K562 (cell line): ENCODE data around the gene CRYBB1. TPM values are rescaled to one million over a fixed set of nuclear protein-coding genes. Genes with fewer than 3 reads are reported as not detected.
A peak's percentile ranks its signal among the peaks of the same experiment; 100 is the strongest.

Experiments used
- CREB3L1 ChIP-seq: fragments of 450-650 bp; IDR thresholded peaks from 2 replicates; pipeline ENCODE4 v1.6.1; 2014; ENCODE audit warnings: low read depth, mild to moderate bottlenecking, moderate library complexity, borderline replicate concordance
- CREM ChIP-seq: IDR thresholded peaks from 2 replicates; pipeline ENCODE4 v1.6.1; 2014; ENCODE audit warnings: antibody characterized with exemption, low read depth
- CXXC5 ChIP-seq: fragments of 250-450 bp; sonication (Bioruptor Pico); IDR thresholded peaks from 2 replicates; pipeline ENCODE4 v1.8.0; 2022; ENCODE audit warnings: inconsistent platforms, mild to moderate bottlenecking, moderate library complexity
- ELF1 ChIP-seq: fragments of 200-800 bp; sonication (Bioruptor generic); IDR thresholded peaks from 2 replicates; pipeline ENCODE4 v1.6.1; 2016; ENCODE audit warnings: missing genetic modification characterization, missing compliant biosample characterization
- ELF4 ChIP-seq: fragments of 450-650 bp; formaldehyde crosslinking; IDR thresholded peaks from 2 replicates; pipeline ENCODE4 v1.4.0; 2022; ENCODE audit warnings: missing genetic modification characterization
- HDAC3 ChIP-seq: fragments of 450-650 bp; IDR thresholded peaks from 2 replicates; pipeline ENCODE4 v1.6.1; 2018; ENCODE audit warnings: borderline replicate concordance, mild to moderate bottlenecking, moderate library complexity; ENCODE audit not compliant: partially characterized antibody
- NKRF ChIP-seq: fragments of 450-650 bp; IDR thresholded peaks from 2 replicates; pipeline ENCODE4 v1.6.1; 2016; ENCODE audit warnings: borderline replicate concordance
- NONO ChIP-seq, 2 experiments: fragments of 200-400 bp in 1 of 2; fragments of 450-650 bp in 1 of 2; formaldehyde crosslinking in 1 of 2; IDR thresholded peaks; 2 replicates each; pipeline ENCODE4 v1.6.1; 2017; ENCODE audit warnings: low read depth in 2 of 2, mild to moderate bottlenecking in 2 of 2, moderate library complexity in 2 of 2, low read length in 1 of 2
- PML ChIP-seq: IDR thresholded peaks from 2 replicates; pipeline ENCODE4 v1.6.1; 2012; ENCODE audit warnings: low read length, inconsistent platforms
- RFX1 ChIP-seq: fragments of 450-650 bp; IDR thresholded peaks from 2 replicates; pipeline ENCODE4 v1.6.1; 2016; ENCODE audit warnings: mild to moderate bottlenecking, moderate library complexity
- SMAD3 ChIP-seq: fragments of 450-650 bp; formaldehyde crosslinking; conservative IDR thresholded peaks from 2 replicates; pipeline ENCODE4 v1.4.0; 2020; ENCODE audit warnings: mild to moderate bottlenecking
- SMARCC2 ChIP-seq: fragments of 450-650 bp; IDR thresholded peaks from 2 replicates; pipeline ENCODE4 v1.6.1; 2017; ENCODE audit warnings: antibody characterized with exemption, moderate library complexity, mild to moderate bottlenecking, low read depth
- SMARCE1 ChIP-seq: fragments of 450-650 bp; IDR thresholded peaks from 2 replicates; pipeline ENCODE4 v1.7.1; 2016; ENCODE audit warnings: mild to moderate bottlenecking
- TAF1 ChIP-seq: IDR thresholded peaks from 2 replicates; pipeline ENCODE4 v1.6.1; 2011; ENCODE audit warnings: mild to moderate bottlenecking, low read length, moderate library complexity; ENCODE audit not compliant: insufficient read depth, control insufficient read depth, severe bottlenecking; ENCODE audit errors: extremely low read depth
- THAP7 ChIP-seq: fragments of 250-450 bp; sonication (Bioruptor Pico); IDR thresholded peaks from 2 replicates; pipeline ENCODE4 v1.5.0; 2021
- TSC22D4 ChIP-seq: fragments of 450-650 bp; IDR thresholded peaks from 2 replicates; pipeline ENCODE4 v1.6.1; 2016; ENCODE audit warnings: missing genetic modification characterization, missing biosample characterization, control low read depth
- VEZF1 ChIP-seq: fragments of 200-800 bp; sonication (Bioruptor generic); IDR thresholded peaks from 2 replicates; pipeline ENCODE4 v1.6.1; 2017; ENCODE audit warnings: missing genetic modification characterization, missing compliant biosample characterization
- ZBTB17 ChIP-seq: fragments of 450-650 bp; formaldehyde crosslinking; IDR thresholded peaks from 2 replicates; pipeline ENCODE4 v1.4.0; 2020; ENCODE audit warnings: mild to moderate bottlenecking
- ZKSCAN1 ChIP-seq: fragments of 150-350 bp; IDR thresholded peaks from 2 replicates; pipeline ENCODE4 v1.6.1; 2016; ENCODE audit warnings: low read depth, low read length
- ZNF384 ChIP-seq: IDR thresholded peaks from 2 replicates; pipeline ENCODE4 v1.6.1; 2012; ENCODE audit warnings: low read depth, low read length, improper control_type of control experiment
- ZNF436 ChIP-seq: fragments of 250-450, 450-650 bp; sonication (Bioruptor Pico); formaldehyde crosslinking; IDR thresholded peaks from 2 replicates; pipeline ENCODE4 v1.7.0; 2020; ENCODE audit warnings: mild to moderate bottlenecking
- polyA plus RNA-seq, 8 experiments: library from polyadenylated mRNA; depleted of rRNA in 4 of 8; stranded (reverse) in 5 of 8; unstranded in 3 of 8; fragments of >200 nt; fragmentation: Nextera tagmentation in 2 of 8; fragmentation: Illumina TruSeq in 1 of 8; extraction: Ambion mirVana in 2 of 8; extraction: Trizol in 1 of 8; gene quantifications; 2 replicates each; pipeline versions ENCODE4 v1.2.1 to v1.2.3, GENCODE V29; 2011 to 2014; ENCODE audit warnings: inconsistent platforms in 1 of 8, missing spikeins in 1 of 8
- total RNA-seq, 7 experiments: library from RNA; depleted of rRNA in 6 of 7; stranded (reverse); fragments of >200 nt in 6 of 7; fragmentation: Illumina TruSeq in 2 of 7; extraction: Trizol in 2 of 7; gene quantifications; 2 replicates each; pipeline versions ENCODE4 v1.2.1 to v1.2.3, GENCODE V29; 2011 to 2021; ENCODE audit warnings: low replicate concordance in 1 of 7

The CRYBB1 gene
- total and polyA plus RNA-seq, 9 of the 15 experiments (the other 6 are each of a cell fraction or from before 2014, with no cell fraction given) = 0.16 to 0.45 (median 0.33) TPM; not detected in 2

- TF ChIP-seq VEZF1 (CRISPR knock-in tag) = peak; percentile 85
- no peak for TF ChIP-seq NKRF
- no peak for TF ChIP-seq ZKSCAN1
- peak; percentile 34; the same call in 1 of the 2 replicates for TF ChIP-seq CREM
- TF ChIP-seq ZBTB17 (CRISPR knock-in tag) = no peak
- TF ChIP-seq NONO (IDR thresholded peaks at IDR 0.05; ENCODE audit: low read depth in 2 of 2, low read length in 1 of 2) = 0 out of 4 replicates have a peak, but pooled peaks of 1 of the 2 experiments have one; percentile 25
- no peak for TF ChIP-seq TSC22D4 (tag)
- TF ChIP-seq SMARCE1 = peak; percentile 95
- no peak for TF ChIP-seq ZNF436
- TF ChIP-seq CREB3L1 = no peak
- TF ChIP-seq ELF4 (CRISPR knock-in tag) = no peak
- TF ChIP-seq TAF1 = peak; percentile 43
- TF ChIP-seq RFX1 = no peak
- no peak for TF ChIP-seq ZNF384
- peak; percentile 87 for TF ChIP-seq SMARCC2
- TF ChIP-seq PML = peak; percentile 83
- TF ChIP-seq SMAD3 (CRISPR knock-in tag) = 0 out of 2 replicates have a peak, but pooled peaks have one; percentile 47
- TF ChIP-seq ELF1 (tag) = peak; percentile 51; the same call in 1 of the 2 replicates
- TF ChIP-seq THAP7 (CRISPR knock-in tag) = no peak
- no peak for TF ChIP-seq CXXC5 (CRISPR knock-in tag)
- peak; percentile 72 for TF ChIP-seq HDAC3
These were observed 14.8 kb upstream of the CRYBB1 start (continued) for GRCh38 chr22:26632422-26633155.
